ENCODE results near the gene PTPRA.

- no peak for TF ChIP-seq CTCF (IDR thresholded peaks at IDR 0.05; ENCODE audit: low read depth, low read length, missing input control)
- TF ChIP-seq NR2F2 (IDR thresholded peaks at IDR 0.05): no peak
- TF ChIP-seq RAD21 (IDR thresholded peaks at IDR 0.05): no peak
- TF ChIP-seq FOXA2 (IDR thresholded peaks at IDR 0.05): no peak
- TF ChIP-seq MAX (IDR thresholded peaks at IDR 0.05): no peak
- no peak for TF ChIP-seq ATF3 (IDR thresholded peaks at IDR 0.05)
- TF ChIP-seq TAF1 (conservative IDR thresholded peaks at IDR 0.05): no peak
- TF ChIP-seq, protein P1, sequence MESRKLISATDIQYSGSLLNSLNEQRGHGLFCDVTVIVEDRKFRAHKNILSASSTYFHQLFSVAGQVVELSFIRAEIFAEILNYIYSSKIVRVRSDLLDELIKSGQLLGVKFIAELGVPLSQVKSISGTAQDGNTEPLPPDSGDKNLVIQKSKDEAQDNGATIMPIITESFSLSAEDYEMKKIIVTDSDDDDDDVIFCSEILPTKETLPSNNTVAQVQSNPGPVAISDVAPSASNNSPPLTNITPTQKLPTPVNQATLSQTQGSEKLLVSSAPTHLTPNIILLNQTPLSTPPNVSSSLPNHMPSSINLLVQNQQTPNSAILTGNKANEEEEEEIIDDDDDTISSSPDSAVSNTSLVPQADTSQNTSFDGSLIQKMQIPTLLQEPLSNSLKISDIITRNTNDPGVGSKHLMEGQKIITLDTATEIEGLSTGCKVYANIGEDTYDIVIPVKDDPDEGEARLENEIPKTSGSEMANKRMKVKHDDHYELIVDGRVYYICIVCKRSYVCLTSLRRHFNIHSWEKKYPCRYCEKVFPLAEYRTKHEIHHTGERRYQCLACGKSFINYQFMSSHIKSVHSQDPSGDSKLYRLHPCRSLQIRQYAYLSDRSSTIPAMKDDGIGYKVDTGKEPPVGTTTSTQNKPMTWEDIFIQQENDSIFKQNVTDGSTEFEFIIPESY (IDR thresholded peaks at IDR 0.05): no peak
- TF ChIP-seq SP1 (IDR thresholded peaks at IDR 0.05): no peak
- TF ChIP-seq FOXA1 (IDR thresholded peaks at IDR 0.05): no peak
Observed at GRCh38 chr20:2858591-2858990, 14.7 kb upstream of the PTPRA start.
